NCI-H510A (cell line): ENCODE data around the gene SLC10A6.

Experiments used
- DNase-seq: peaks from one replicate; lab custom pipeline; 2025; lab: John Stamatoyannopoulos, UW

The SLC10A6 gene

GRCh38 chr4:86778175-86778574 lies 71.0 kb downstream of the SLC10A6 start:
- DNase-seq: no peak

GRCh38 chr4:86775061-86775460 lies 74.1 kb downstream of the SLC10A6 start:
- no peak for DNase-seq
